ENCODE data around the gene NRL.
"Not testable (repeated sequence)": the region's sequence is repeated elsewhere in the genome, so short reads cannot be mapped to it uniquely, and the experiment has no call there.

Gene NRL

DNA sequence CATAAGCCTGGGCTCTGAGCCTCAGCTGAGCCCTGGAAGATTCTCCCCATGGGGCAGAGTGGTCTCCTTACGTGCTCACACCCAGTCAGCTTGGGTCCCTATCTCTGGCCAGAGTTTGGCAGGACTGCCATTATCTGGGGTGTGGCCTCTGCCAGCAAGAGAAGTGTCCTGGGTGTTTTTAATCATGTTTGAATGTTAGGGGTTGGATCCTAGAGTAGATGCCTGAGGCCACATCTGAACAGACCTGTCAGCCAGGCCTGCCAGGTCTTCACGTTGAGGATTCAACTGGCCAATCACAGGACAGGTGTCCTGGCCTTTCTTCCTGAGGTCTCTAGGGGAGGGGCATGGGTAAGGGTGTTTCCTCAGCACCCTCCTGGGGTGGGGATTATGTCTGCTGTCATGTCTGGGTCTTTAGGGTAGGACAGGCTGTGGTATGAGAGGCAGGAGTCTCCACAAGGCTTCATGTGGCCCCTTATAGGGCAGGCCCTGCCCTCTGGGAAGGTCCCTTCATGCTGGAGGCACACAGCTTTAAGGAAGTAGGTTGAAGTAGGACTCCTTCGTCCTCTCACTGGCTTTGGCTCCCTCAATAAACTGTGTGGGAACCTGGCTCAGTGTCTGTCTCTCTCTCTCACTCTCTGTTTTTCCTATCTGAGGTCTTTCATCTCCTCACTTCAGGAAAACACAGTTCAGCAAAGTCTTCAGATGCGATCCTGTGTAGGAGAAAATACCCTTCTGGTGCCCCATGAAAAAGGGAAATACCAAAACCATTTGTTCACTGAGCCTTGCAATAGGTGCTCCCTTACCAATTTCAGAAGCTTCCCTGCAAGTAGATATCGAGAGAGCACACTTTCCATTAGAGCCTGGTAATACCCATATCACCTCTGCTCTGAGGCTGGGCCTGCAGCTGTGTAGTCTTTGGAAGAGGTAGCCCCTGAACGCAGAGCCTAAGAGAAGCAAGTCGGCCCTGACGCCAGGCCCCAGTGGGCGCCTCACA lies 9.0 kb upstream of the NRL start:
- DNase-seq, result no peak

DNA sequence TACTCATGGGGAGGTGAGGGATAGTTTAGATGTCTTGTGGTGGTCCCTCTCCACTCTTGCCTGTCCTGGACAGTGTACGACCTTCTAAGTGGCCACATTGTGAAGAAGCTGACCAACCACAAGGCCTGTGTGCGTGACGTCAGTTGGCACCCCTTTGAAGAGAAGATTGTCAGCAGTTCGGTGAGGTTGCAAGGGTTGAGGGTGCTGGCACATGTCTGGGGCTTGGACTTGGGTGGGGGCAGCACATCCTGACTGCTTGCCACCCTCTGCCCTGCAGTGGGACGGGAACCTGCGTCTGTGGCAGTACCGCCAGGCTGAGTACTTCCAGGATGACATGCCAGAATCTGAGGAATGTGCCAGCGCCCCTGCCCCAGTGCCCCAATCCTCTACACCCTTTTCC lies 8.1 kb upstream of the NRL start:
- DNase-seq, result no peak

DNA sequence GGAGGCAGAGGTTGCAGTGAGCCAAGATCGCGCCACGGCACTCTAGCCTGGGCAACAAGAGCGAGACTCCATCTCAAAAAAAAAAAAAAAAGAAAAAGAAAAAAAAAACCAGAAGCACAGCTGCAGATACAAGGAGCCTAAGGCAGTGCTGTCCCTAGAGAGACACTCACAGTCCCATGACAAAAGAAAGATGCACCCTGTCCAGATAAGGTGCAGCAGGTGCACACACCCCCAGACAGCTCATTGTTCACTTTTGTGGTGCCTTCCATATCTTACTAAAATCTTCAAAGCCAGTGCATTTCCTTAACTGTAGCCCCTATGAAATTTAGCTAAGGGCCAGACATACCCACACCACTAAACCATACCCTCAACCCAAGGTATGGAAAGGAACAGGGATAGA lies 7.7 kb upstream of the NRL start:
- no peak for DNase-seq

DNA sequence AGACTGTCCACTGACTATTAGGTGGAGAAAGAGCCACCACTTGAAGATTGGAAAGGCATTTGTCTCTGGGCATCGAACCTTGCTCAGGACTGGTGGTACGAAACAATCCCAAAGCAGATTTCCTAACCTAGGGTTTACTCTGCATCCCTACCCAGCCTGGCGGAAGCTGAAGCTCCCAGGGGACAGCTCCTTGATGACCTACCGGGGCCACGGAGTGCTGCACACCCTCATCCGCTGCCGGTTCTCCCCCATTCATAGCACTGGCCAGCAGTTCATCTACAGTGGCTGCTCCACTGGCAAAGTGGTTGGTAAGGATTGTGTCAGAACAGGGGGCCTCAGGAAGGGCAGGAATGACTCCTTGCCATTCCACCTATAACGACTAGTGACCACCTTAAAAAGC lies 6.5 kb upstream of the NRL start:
- DNase-seq, result no peak

DNA sequence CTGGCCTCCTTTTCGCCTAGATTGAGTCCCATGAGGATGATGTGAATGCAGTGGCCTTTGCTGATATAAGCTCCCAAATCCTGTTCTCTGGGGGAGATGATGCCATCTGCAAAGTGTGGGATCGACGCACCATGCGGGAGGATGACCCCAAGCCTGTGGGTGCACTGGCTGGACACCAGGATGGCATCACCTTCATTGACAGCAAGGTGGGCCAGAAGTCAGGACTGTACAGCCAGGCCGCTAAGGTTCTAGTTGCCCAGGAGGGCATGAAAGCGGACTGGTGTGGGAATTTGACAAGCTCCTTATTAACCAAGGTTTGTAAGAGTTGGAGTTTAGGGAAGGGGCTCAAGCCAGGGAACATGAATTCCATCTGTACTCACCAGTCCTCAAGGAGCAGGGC lies 4.9 kb upstream of the NRL start:
- no peak for DNase-seq

DNA sequence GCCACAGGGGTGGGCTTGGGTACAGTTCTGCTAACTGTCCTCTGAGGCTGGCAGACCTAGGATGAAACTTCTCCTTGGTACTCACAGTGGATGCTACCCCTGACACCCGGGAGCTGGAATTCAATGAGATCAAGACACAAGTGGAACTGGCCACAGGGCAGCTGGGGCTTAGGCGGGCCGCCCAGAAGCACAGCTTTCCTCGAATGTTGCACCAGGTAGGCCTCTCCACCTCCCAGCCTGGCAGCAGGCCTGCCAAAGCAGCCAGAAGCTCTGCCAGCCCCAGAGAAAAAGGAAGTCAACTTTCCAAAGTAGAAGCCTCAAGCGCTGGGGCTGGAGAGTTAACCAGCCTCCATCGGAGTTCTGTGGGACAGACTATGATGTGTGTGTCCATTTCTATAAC lies 2.4 kb upstream of the NRL start:
- DNase-seq, result no peak

DNA sequence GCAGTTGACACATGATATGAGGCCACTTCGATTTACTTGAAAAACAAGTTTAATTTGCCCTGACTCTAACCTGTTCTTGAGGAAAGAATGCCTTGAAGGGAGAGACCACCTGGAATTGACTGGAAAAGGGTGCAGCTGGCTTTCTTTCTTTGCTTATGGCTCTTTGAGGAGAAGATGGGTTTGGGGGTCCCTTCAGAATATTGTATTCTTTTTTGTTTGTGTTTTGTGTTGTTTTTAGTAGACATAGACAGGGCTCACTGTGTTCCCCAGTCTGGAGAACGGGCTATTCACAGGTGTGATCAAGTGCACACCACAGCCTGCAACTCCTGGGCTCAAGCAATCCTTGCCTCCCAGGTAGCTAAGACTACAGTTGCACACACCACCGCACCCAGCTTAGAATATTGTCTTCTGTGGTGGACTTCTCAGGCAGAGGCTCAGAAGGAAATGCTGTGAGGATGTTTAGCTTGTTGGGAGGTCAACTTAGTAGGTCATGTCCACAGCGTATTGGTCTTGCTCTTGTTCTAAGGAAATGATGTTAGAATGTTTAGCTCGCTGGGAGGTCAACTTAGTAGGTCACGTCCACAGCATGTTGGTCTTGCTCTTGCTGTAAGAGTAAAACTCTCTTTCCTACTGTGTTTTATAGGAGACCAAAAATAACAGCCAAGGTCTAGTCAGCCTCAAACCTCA lies 1.5 kb upstream of the NRL start:
- no peak for DNase-seq

DNA sequence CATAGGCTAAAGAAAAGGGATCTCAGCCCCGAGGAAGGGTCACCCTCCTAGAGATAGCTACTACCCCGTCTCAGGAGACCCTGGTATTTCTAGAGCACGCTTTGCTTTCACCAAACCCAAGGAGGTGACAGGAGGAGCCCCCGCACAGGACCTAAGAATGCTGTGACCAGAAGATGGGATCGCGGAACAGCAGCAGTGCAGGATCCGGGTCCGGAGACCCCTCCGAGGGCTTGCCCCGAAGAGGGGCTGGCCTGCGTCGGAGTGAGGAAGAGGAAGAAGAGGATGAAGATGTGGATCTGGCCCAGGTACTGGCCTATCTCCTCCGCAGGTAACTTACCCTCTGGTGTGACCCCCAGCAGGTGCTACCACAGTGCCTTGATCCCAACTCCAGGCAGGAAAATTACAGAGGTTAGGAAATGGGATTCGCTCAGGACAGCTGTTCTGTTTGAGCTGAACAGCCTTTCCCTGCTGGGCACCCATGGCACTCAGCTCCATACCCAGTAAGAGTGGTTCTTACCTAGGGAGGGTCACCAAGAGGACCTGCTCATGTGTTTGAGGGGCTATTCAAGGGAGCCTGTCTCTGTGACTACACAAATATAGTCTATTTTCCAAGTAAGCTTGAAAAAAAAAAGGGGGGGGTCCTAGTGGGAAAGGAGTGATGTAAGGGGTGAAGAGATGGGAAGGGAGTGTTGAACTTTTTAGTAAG lies 826 bp upstream of the NRL start:
- no peak for DNase-seq

DNA sequence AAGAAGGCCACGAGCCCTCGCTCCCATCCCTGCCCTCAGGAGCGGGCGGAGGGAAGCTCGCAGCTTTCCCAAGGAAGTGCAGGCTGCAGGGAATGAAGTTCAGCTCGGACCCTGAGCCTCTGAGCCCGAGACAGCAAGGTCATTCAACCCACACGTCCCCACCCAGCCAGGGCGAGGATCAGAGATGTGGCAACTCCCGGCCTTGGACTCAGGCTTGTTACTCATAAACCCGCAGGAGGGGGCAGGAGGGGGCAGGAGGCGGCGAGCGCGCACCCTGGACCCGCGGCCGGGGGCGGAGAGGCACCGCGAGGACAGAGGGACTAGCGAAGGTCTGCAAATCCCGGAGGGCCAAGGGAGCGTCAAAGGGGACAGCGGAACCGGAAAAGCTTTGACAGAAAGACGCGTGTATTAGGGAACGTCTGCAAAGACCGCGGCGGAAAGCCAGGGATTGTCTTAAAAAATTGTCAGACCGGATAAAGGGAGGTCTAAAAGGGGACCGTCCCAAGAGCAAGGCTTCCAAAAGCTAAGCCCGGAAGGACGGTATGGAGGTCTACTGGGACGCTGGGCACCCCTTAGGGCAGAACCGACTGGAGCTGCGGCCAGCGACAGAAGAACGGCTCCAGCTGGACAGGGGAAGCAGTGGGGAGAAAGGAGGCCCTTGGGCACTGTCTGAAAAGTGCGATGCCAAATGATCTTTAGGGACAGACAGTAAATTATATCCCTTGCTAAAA lies 783 bp downstream of the NRL start:
- DNase-seq, result peak; percentile 94

DNA sequence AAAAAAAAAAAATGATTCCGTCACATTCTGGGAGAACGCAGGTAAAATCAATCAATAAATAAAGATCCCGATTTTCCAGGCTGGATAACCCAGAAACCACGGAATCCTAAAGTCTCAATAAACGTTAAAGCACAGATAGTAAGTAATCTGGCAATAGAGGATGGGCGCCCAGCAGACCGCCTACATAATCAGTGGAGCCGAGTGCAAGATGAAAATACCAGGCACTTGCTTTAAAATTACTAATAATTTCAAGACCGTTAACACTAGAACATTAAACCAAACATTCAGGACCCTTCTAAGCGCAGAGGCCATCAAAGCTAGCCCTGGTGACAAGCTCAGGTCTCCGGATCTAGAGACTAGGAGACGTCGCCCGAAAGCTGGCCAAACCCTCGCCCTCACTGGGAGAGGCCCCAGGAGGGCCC lies 1.4 kb downstream of the NRL start:
- no peak for DNase-seq

DNA sequence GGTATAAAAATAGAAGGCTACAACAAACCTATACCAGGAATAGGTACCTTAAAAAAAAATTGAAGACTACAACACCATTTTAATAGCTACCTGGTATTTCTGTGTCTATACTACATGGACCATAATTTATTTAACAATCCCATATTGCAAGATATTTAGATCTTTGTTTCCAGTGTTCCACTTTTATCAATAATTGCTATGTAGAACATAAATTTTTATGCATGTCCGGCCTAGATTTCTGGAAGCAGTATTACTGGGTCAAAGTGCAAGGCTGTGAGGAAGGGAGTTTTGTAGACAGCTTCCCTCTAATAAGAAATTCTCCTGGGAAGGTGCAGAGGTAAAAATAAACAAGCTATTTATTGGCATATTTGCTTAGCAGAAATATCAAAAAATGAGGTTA lies 4.2 kb downstream of the NRL start:
- DNase-seq, result no peak

DNA sequence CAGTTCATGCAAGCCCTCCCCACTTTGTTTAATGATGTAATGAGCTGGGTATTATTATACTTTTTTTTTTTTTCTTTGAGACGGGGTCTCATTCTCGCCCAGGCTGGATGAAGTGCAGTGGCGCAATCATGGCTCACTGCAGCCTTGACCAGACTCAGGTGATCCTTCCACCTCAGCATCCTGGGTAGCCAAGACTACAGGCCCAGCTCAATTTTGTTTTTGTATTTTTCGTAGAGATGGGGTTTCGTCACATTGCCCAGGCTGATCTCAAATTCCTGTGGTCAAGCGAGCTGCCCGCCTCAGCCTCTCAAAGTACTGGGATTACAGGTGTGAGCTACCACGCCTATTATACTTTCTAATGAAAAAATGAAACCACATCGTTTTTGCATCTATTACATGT lies 4.7 kb downstream of the NRL start:
- DNase-seq, result no peak

DNA sequence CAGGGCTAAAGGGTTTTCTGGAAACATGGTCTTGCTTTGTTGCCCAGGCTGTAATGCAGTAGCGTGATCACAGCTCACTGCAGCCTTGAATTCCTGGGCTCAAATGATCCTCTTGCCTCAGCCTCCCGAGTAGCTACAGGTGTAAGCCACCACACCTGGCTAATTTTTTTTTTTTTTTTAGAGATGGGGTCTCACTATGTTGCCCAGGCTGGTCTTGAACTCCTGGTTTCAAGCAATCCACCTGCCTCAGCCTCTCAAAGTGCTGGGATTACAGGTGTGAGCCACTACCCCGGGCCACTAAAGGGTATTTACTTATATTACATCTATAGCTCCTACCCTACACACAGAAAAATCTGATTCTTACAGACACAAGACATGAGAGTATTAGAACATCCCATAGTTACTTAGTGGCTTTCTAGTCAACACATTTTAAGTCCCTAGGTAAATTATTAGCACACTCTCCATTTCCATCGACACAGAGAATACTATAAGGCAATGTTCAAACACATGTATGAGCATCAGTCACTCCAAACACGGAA lies 6.3 kb downstream of the NRL start:
- DNase-seq, result no peak

DNA sequence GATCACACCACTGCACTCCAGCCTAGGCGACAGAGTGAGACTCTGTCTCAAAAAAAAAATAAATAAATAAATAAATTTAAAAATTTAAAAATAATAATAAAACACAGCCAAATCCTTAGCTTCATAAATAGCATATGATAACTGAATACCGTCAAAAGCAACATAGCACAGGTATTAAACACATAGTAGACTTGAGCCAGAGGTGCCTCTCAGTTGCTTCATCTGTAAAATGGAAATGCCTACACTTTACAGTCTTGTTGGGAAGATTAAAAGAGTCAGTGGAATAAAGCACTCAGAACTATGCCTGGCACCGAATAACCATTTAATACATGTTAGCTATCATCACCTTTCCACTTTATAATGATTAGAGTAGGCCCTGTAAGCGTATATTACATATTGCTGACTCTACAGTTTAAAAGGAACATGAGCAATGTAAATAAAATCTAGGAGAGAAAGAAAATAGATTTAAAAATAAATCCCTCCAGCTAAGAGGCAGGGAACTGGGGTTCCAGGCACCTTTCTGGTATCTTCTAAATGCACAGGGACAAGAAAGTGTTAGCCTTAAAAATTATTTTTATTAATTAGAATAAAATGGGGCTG lies 8.0 kb downstream of the NRL start:
- DNase-seq, result no peak

DNA sequence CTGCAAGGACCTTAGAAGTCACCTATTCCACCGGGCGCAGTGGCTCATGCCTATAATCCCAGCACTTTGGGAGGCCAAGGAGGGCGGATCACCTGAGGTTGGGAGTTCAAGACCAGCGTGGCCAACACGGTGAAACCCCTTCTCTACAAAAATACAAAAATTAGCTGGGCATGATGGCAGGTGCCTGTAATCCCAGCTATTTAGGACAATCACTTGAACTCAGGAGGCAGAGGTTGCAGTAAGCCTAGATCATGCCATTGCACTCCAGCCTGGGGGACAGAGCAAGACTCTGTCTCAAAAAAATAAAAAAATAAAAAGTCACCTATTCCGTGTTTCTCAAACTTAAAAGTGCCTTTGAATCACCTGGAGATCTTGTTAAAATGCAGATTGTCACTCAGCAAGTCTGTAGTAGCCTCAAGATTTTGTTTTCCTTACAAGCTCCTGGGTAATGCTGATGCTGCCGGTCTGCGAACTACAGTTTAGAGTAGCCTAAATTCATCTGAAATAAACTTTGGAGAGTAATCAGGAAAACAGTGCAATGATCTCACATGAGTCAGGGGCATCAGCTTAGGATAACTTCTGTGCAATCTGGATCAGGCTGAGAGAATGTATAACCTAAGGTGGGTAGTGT lies 9.0 kb downstream of the NRL start:
- DNase-seq, result not testable (repeated sequence)

DNA sequence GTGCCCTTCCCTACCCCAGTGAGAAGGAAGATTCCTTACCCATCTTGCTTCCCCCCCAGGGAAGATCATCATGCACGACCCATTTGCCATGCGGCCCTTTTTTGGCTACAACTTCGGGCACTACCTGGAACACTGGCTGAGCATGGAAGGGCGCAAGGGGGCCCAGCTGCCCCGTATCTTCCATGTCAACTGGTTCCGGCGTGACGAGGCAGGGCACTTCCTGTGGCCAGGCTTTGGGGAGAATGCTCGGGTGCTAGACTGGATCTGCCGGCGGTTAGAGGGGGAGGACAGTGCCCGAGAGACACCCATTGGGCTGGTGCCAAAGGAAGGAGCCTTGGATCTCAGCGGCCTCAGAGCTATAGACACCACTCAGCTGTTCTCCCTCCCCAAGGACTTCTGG lies 11.3 kb downstream of the NRL start:
- no peak for DNase-seq

DNA sequence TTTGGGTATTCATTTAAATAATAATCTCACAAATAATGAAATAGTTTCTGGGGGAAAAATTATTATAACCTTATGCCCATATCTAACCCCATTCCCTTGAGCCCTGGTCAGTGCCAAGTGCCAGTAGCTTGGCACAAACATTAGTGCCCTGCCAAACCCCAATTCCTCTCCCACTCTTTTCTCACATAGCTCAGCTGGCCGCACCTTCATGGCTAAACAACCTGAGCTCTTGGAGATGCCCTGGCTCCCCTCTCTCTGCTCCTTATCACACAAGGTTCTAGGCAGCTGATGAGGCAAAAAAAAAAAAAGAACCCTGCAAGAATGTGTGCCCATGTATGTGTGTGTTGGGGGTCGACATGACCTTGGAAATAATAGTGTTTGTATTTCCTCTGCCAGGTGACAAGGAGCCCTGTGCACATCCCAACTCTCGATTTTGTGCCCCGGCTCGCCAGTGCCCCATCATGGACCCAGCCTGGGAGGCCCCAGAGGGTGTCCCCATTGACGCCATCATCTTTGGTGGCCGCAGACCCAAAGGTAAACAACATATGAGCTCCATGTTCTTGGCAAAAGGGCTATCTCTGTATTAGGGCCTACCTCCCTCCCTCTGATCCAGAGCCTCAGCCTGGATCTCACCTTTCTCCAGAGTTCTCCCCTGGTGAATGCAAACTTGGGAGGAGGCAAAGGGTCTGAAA lies 12.2 kb downstream of the NRL start:
- no peak for DNase-seq

DNA sequence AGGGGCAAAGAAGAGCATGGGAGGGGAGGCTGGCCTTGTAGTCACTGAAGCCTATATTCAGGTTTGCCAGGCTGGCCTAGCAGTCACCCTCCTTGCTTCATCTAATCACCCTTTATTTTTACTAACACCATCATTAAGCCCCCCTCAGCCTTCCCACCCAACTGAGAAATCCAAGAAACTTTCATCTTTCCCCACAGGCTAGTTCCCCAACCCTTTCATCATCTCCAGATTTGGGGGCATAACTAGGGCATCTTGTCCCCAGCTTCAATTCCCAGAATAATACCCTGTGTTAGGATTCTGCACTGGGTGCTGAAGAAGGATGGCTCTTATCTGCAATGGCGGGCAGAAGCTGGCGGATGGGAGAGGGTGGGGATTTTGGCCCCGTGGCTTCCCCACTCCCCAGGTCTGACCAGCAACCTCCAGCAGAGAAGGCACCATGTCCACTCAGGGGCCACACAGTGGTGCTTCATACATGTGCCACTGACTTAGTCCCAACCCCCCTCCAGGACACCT lies 13.7 kb downstream of the NRL start:
- DNase-seq, result no peak

DNA sequence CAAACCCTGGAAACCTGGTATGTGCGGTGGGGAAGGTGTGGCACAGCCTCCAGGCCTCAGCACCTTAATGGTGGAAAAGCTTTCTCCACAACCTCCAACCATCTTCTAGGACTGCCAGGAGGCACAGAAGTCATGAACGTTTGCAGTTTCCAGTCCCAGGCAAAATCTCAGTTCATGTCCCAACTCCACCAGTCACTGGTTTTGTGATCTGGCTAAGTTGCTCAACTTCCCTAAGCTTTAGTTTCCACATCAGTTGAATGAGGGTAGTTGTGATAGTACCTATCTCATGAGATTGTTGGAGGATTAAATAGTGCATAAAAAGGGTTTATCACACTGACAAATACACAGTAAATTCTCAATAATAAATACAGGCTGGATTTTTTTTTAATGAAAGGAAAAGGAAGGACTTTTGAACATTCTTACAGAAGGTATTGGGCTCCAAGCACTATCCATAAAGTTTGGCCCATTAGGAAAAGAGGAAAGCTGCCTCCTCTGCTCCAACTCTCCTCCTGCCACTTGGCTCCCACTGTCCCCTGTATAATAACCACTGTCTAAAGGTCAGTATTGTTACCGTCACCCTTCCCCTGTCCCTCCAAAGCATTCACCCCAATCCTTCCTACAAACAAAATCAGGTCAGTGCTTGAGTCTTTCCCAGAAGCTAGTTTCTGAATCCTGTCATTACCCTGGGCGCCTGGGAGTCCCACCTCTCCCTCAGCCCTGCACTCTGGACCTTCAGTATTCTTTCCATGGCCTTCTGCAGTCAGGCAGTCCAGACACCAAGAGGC lies 14.4 kb downstream of the NRL start:
- DNase-seq, result no peak

Data from fibroblast of skin of back (primary cell).